Trophoblast cell (in vitro differentiated cells and primary cell): ENCODE data around the gene LRIT2.

Experiments
- DNase-seq, 2 donors: peaks; one replicate each; pipeline ENCODE4 v3.0.0-alpha.2; 2016
- H2AFZ ChIP-seq: 2 replicates; pipeline ENCODE4 v1.6.1; 2013; ENCODE audit warnings: low read length, moderate library complexity, mild to moderate bottlenecking; ENCODE audit not compliant: insufficient read depth, poor library complexity
- H2AK5ac ChIP-seq: 2 replicates; pipeline ENCODE4 v1.6.1; 2013; ENCODE audit warnings: mild to moderate bottlenecking, low read length
- H2BK120ac ChIP-seq: 2 replicates; pipeline ENCODE4 v1.6.1; 2013; ENCODE audit warnings: low read length, mild to moderate bottlenecking, moderate library complexity; ENCODE audit not compliant: insufficient read depth, poor library complexity
- H2BK12ac ChIP-seq: 2 replicates; pipeline ENCODE4 v1.6.1; 2013; ENCODE audit warnings: mild to moderate bottlenecking, low read length, moderate library complexity
- H2BK5ac ChIP-seq: 2 replicates; pipeline ENCODE4 v1.6.1; 2013; ENCODE audit warnings: low read length, low read depth, moderate library complexity, mild to moderate bottlenecking; ENCODE audit not compliant: poor library complexity
- H3K14ac ChIP-seq: 2 replicates; pipeline ENCODE4 v1.6.1; 2013; ENCODE audit warnings: mild to moderate bottlenecking, low read length
- H3K18ac ChIP-seq: 2 replicates; pipeline ENCODE4 v1.6.1; 2013; ENCODE audit warnings: mild to moderate bottlenecking, low read length
- H3K23ac ChIP-seq: 2 replicates; pipeline ENCODE4 v1.6.1; 2013; ENCODE audit warnings: low read length
- H3K27ac ChIP-seq: 2 replicates; pipeline ENCODE4 v1.5.1; 2013; ENCODE audit warnings: low read depth, mild to moderate bottlenecking, inconsistent platforms, low read length, moderate library complexity
- H3K27me3 ChIP-seq: 2 replicates; pipeline ENCODE4 v1.6.1; 2013; ENCODE audit warnings: inconsistent platforms, mild to moderate bottlenecking, low read length, moderate library complexity; ENCODE audit not compliant: insufficient read depth
- H3K36me3 ChIP-seq, 2 experiments: 1 replicate in 1 of 2; 2 replicates in 1 of 2; pipeline ENCODE4 v1.6.1; 2013; ENCODE audit warnings: low read length in 2 of 2, mild to moderate bottlenecking in 2 of 2, moderate library complexity in 1 of 2; ENCODE audit not compliant: insufficient read depth in 2 of 2, control insufficient read depth in 1 of 2
- H3K4ac ChIP-seq: 2 replicates; pipeline ENCODE4 v1.6.1; 2013; ENCODE audit warnings: low read depth, mild to moderate bottlenecking, low read length, moderate library complexity
- H3K4me1 ChIP-seq, 2 experiments: 1 replicate in 1 of 2; 2 replicates in 1 of 2; pipeline ENCODE4 v1.6.1; 2013; ENCODE audit warnings: low read length in 2 of 2, mild to moderate bottlenecking in 2 of 2, moderate library complexity in 1 of 2; ENCODE audit not compliant: insufficient read depth in 2 of 2, control insufficient read depth in 1 of 2
- H3K4me2 ChIP-seq: 2 replicates; pipeline ENCODE4 v1.6.1; 2013; ENCODE audit warnings: inconsistent platforms, mild to moderate bottlenecking, low read length, moderate library complexity
- H3K4me3 ChIP-seq: 2 replicates; pipeline ENCODE4 v1.5.1; 2013; ENCODE audit warnings: mild to moderate bottlenecking, low read depth, low read length, inconsistent platforms
- H3K79me1 ChIP-seq: one replicate; pipeline ENCODE4 v1.6.1; 2013; ENCODE audit warnings: low read length
- H3K79me2 ChIP-seq: 2 replicates; pipeline ENCODE4 v1.6.1; 2013; ENCODE audit warnings: low read length, mild to moderate bottlenecking; ENCODE audit not compliant: control insufficient read depth, insufficient read depth, poor library complexity
- H3K9ac ChIP-seq: 2 replicates; pipeline ENCODE4 v1.6.1; 2013; ENCODE audit warnings: mild to moderate bottlenecking, low read length
- H3K9me3 ChIP-seq: 2 replicates; pipeline ENCODE4 v1.6.1; 2013; ENCODE audit warnings: low read depth, mild to moderate bottlenecking, control low read depth, inconsistent platforms, low read length; ENCODE audit not compliant: insufficient read depth
- H4K12ac ChIP-seq: 2 replicates; pipeline ENCODE4 v1.6.1; 2013; ENCODE audit warnings: low read depth, mild to moderate bottlenecking, low read length, moderate library complexity
- H4K8ac ChIP-seq: 2 replicates; pipeline ENCODE4 v1.6.1; 2013; ENCODE audit warnings: low read depth, mild to moderate bottlenecking, low read length, moderate library complexity
- H4K91ac ChIP-seq: one replicate; pipeline ENCODE4 v1.6.1; 2013; ENCODE audit warnings: low read depth, mild to moderate bottlenecking, low read length, moderate library complexity
- WGBS: extraction: QIAGEN DNeasy Blood & Tissue Kit; methylation state at CpG from one replicate; pipeline ENCODE4 v1.1.7; 2013; ENCODE audit warnings: missing lambda C conversion rate; ENCODE audit not compliant: insufficient read length, insufficient coverage; ENCODE audit errors: extremely low coverage; 5-methylcytosine and 5-hydroxymethylcytosine counted together

LRIT2 gene

GRCh38 chr10:84212014-84212413 lies 13.3 kb downstream of the LRIT2 start:
- no CpG with 5 or more reads among the region's 5 CpGs for WGBS
- no peak overlapping the region for H2BK5ac ChIP-seq
- no peaks in the 10 kb centered on the region for H3K27me3 ChIP-seq
- no peak overlapping the region for H4K8ac ChIP-seq
- H3K36me3 ChIP-seq, result no peaks in the 10 kb centered on the region
- no peak overlapping the region for H3K23ac ChIP-seq
- no peak overlapping the region for H3K4me2 ChIP-seq
- no peak overlapping the region for H3K27ac ChIP-seq
- no peak overlapping the region for H2AFZ ChIP-seq
- no peak overlapping the region for H3K4me3 ChIP-seq
- H4K12ac ChIP-seq, result no peak overlapping the region
- no peak overlapping the region for H3K9ac ChIP-seq
- H3K18ac ChIP-seq, result no peak overlapping the region
- no peaks in the 10 kb centered on the region for H3K79me2 ChIP-seq
- DNase-seq, result no peak
- H3K4ac ChIP-seq, result no peak overlapping the region
- H2BK120ac ChIP-seq, result no peak overlapping the region
- H3K79me1 ChIP-seq, result no peaks in the 10 kb centered on the region
- peaks cover 2% of the 10 kb centered on the region for H3K9me3 ChIP-seq
- no peak overlapping the region for H3K14ac ChIP-seq
- H4K91ac ChIP-seq, result no peak overlapping the region
- H2AK5ac ChIP-seq, result no peak overlapping the region
- H2BK12ac ChIP-seq, result no peak overlapping the region
- no peaks in the 10 kb centered on the region for H3K4me1 ChIP-seq

- Histone ChIP-seq H3K27ac (no peak overlapping the region), H3K14ac (no peak overlapping the region), H2BK5ac (no peak overlapping the region), H4K91ac (no peak overlapping the region), H2BK12ac (no peak overlapping the region), H3K18ac (no peak overlapping the region), H3K9me3 (peaks cover 2% of the 10 kb centered on the region), H3K4me3 (no peak overlapping the region), H3K4me1 (no peaks in the 10 kb centered on the region), H2BK120ac (no peak overlapping the region), H3K27me3 (no peaks in the 10 kb centered on the region), H3K23ac (no peak overlapping the region), H2AK5ac (no peak overlapping the region), H3K79me1 (no peaks in the 10 kb centered on the region), H3K79me2 (no peaks in the 10 kb centered on the region), H3K4ac (no peak overlapping the region), H3K9ac (no peak overlapping the region), H4K8ac (no peak overlapping the region), H3K36me3 (no peaks in the 10 kb centered on the region), H3K4me2 (no peak overlapping the region), H2AFZ (no peak overlapping the region), H4K12ac (no peak overlapping the region)
- WGBS, result no CpG with 5 or more reads among the region's 2 CpGs
- no peak for DNase-seq
Measured at GRCh38 chr10:84211566-84211965, 13.8 kb downstream of the LRIT2 start.

- H3K79me1 ChIP-seq, result no peaks in the 10 kb centered on the region
- no peak overlapping the region for H3K14ac ChIP-seq
- H3K4me3 ChIP-seq, result no peak overlapping the region
- no peak overlapping the region for H2AFZ ChIP-seq
- H3K23ac ChIP-seq, result no peak overlapping the region
- H3K4me1 ChIP-seq, result no peaks in the 10 kb centered on the region
- H3K18ac ChIP-seq, result no peak overlapping the region
- no CpG with 5 or more reads among the region's 10 CpGs for WGBS
- no peak overlapping the region for H2BK12ac ChIP-seq
- no peak for DNase-seq
- no peak overlapping the region for H3K27ac ChIP-seq
- H2AK5ac ChIP-seq, result no peak overlapping the region
- H2BK5ac ChIP-seq, result no peak overlapping the region
- H3K9ac ChIP-seq, result no peak overlapping the region
- no peaks in the 10 kb centered on the region for H3K27me3 ChIP-seq
- H3K79me2 ChIP-seq, result no peaks in the 10 kb centered on the region
- no peak overlapping the region for H3K4me2 ChIP-seq
- H4K12ac ChIP-seq, result no peak overlapping the region
- H3K9me3 ChIP-seq, result peaks cover 2% of the 10 kb centered on the region
- no peak overlapping the region for H4K91ac ChIP-seq
- H3K36me3 ChIP-seq, result no peaks in the 10 kb centered on the region
- no peak overlapping the region for H2BK120ac ChIP-seq
- no peak overlapping the region for H3K4ac ChIP-seq
- no peak overlapping the region for H4K8ac ChIP-seq
Measured at GRCh38 chr10:84208023-84208422, 17.3 kb downstream of the LRIT2 start.

GRCh38 chr10:84205853-84206525 lies 19.4 kb downstream of the LRIT2 start:
- Histone ChIP-seq H3K4ac (no peak overlapping the region), H2AK5ac (no peak overlapping the region), H3K36me3 (no peaks in the 10 kb centered on the region), H3K4me3 (no peak overlapping the region), H3K27me3 (no peaks in the 10 kb centered on the region), H3K23ac (no peak overlapping the region), H3K9ac (no peak overlapping the region), H3K79me1 (no peaks in the 10 kb centered on the region), H3K4me2 (no peak overlapping the region), H3K18ac (no peak overlapping the region), H4K91ac (no peak overlapping the region), H3K27ac (no peak overlapping the region), H3K14ac (no peak overlapping the region), H4K8ac (no peak overlapping the region), H2BK5ac (no peak overlapping the region), H2AFZ (no peak overlapping the region), H2BK12ac (no peak overlapping the region), H4K12ac (no peak overlapping the region), H3K79me2 (no peaks in the 10 kb centered on the region), H3K9me3 (no peaks in the 10 kb centered on the region), H2BK120ac (no peak overlapping the region), H3K4me1 (no peaks in the 10 kb centered on the region)
- no CpG with 5 or more reads among the region's 6 CpGs for WGBS
- DNase-seq, result no peak
